Epithelial cell of esophagus (primary cell): Measurements from ENCODE around the gene CTNND2.
"Not testable (repeated sequence)": the region's sequence is repeated elsewhere in the genome, so short reads cannot be mapped to it uniquely, and the experiment has no call there.

ENCODE experiments used
- DNase-seq: peaks from one replicate; pipeline ENCODE4 v3.0.0; 2010; ENCODE audit warnings: low read depth
- H3K4me3 ChIP-seq: 2 replicates; pipeline ENCODE4 v1.5.1; 2011; ENCODE audit warnings: mild to moderate bottlenecking, low read length, control low read depth
- TF ChIP-seq, protein P1 (sequence below): IDR thresholded peaks from 2 replicates; pipeline ENCODE4 v1.5.1; 2011; ENCODE audit warnings: low read depth, mild to moderate bottlenecking, low read length, control low read depth, inconsistent platforms; ENCODE audit not compliant: insufficient read depth; ENCODE audit errors: missing control alignments

Gene CTNND2

GRCh38 chr5:11853140-11853539, 51.1 kb downstream of the CTNND2 start:
- TF ChIP-seq, protein P1, sequence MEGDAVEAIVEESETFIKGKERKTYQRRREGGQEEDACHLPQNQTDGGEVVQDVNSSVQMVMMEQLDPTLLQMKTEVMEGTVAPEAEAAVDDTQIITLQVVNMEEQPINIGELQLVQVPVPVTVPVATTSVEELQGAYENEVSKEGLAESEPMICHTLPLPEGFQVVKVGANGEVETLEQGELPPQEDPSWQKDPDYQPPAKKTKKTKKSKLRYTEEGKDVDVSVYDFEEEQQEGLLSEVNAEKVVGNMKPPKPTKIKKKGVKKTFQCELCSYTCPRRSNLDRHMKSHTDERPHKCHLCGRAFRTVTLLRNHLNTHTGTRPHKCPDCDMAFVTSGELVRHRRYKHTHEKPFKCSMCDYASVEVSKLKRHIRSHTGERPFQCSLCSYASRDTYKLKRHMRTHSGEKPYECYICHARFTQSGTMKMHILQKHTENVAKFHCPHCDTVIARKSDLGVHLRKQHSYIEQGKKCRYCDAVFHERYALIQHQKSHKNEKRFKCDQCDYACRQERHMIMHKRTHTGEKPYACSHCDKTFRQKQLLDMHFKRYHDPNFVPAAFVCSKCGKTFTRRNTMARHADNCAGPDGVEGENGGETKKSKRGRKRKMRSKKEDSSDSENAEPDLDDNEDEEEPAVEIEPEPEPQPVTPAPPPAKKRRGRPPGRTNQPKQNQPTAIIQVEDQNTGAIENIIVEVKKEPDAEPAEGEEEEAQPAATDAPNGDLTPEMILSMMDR: no peak
- no peak for DNase-seq
- H3K4me3 ChIP-seq: no peak overlapping the region

GRCh38 chr5:11852717-11853087, 51.5 kb downstream of the CTNND2 start:
- DNase-seq: no peak
- no peak overlapping the region for H3K4me3 ChIP-seq
- TF ChIP-seq, protein P1: no peak

DNA sequence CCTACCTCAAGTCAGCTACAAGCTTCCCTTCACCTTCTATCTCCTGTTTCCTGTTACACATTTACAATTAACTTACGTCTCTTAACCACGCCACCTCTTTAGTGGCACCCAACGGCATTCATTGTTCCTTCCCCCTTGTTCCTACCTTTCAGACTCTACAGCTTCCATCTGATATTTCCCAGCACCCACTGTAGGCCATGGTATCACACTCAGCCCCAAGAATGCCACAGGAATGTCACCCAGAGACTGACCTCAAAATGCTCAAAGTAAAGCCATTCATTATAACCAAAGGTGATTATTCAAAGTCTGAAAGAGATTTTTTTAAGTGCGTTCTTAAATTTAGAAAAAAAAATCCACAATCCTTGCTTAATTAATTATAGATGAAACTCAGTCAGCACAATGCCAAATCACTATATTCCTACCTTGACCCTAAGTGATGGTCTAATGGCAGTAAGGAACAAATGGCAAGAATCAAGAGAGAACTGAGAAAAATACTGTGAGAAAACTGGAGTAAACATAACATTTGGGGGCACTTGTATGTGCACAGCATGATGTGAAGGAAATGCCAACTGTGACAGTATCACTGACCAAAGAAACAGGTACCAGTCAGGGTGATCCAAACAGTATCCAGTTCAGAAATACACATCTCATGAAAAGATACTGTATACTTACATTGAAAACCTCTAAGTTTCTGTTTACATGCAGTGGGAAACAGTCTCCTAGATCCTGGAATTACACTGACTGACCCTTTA, 52.1 kb downstream of the CTNND2 start:
- TF ChIP-seq, protein P1: no peak
- no peak for DNase-seq
- no peak overlapping the region for H3K4me3 ChIP-seq

DNA sequence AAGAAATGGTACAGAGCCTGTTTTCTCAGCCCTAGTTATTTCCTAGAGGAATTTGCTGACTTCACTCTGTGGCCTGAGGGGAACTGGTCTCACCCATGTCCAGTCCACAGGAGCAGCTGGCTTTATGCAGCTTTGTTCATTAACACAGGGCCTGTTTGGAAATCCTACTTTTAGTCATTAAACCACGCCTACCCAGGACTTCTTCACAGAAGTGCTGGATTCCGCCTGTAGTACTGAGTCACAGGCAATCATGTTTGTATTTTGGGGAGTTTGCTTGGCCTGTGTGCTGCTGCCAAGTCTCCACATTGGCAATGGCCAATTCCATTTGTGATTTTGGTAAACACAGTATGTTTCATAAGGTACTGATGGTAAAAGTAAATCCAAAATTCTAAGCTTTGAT, 52.8 kb downstream of the CTNND2 start:
- no peak overlapping the region for H3K4me3 ChIP-seq
- peak; percentile 81 for DNase-seq
- TF ChIP-seq, protein P1: no peak

GRCh38 chr5:11828566-11828965, 75.7 kb downstream of the CTNND2 start:
- DNase-seq, H3K4me3 ChIP-seq: not testable (repeated sequence)

GRCh38 chr5:11822598-11822997, 81.6 kb downstream of the CTNND2 start:
- no peak overlapping the region for H3K4me3 ChIP-seq
- TF ChIP-seq, protein P1: no peak
- no peak for DNase-seq

- TF ChIP-seq, protein P1: no peak
- DNase-seq: no peak
These were observed 88.3 kb downstream of the CTNND2 start for GRCh38 chr5:11815916-11816315.

More at GRCh38 chr5:11815916-11816315, 88.3 kb downstream of the CTNND2 start:
- no peak overlapping the region for H3K4me3 ChIP-seq
